Neural cell (in vitro differentiated cells): ENCODE data around the gene ADAMTS15.

Experiments used
- CTCF ChIP-seq: fragments of 450-650 bp; IDR thresholded peaks from 2 replicates; pipeline ENCODE4 v1.5.1; 2014; ENCODE audit warnings: antibody characterized with exemption, mild to moderate bottlenecking, moderate library complexity; ENCODE audit not compliant: poor library complexity, severe bottlenecking
- POLR2AphosphoS5 ChIP-seq: IDR thresholded peaks from 2 replicates; pipeline ENCODE4 v1.6.1; 2012
- SMC3 ChIP-seq: fragments of 450-650 bp; conservative IDR thresholded peaks from 2 replicates; pipeline ENCODE4 v1.6.1; 2014; ENCODE audit warnings: antibody characterized with exemption, mild to moderate bottlenecking, moderate library complexity; ENCODE audit not compliant: poor library complexity

- TF ChIP-seq CTCF: no peak
- TF ChIP-seq POLR2AphosphoS5: no peak
- TF ChIP-seq SMC3: no peak
Measured at GRCh38 chr11:130400781-130401483, 47.5 kb upstream of the ADAMTS15 start.
